ENCODE data around the gene EHD1. TPM values are rescaled to one million over a fixed set of nuclear protein-coding genes. Genes with fewer than 3 reads are reported as not detected.

The EHD1 gene
- total RNA-seq, 4 donors from 2014 or later, result 29.5 to 44.0 (median 31.8) TPM

- no peak for DNase-seq
- TF ChIP-seq CTCF (IDR thresholded peaks at IDR 0.05) (no peak), POLR2A (IDR thresholded peaks at IDR 0.05) (no peak)
- Histone ChIP-seq H3K36me3 (peaks cover 0 to 65% (median 16%) of the 10 kb centered on the region in 3 donors), H3K27ac (no peak overlapping the region), H3K4me3 (no peak overlapping the region), H3K9me3 (no peaks in the 10 kb centered on the region), H3K27me3 (no peaks in the 10 kb centered on the region), H3K4me1 (peaks cover 13 to 61% (median 14%) of the 10 kb centered on the region in 3 donors)
- intact Hi-C loops (cut with DNase I), result no loop called here
- WGBS, 2 donors, result 62% methylated on average over 3 of the region's 13 CpGs; no CpG with 5 or more reads in 1 of the 2 donors
These were observed 39.1 kb downstream of the EHD1 start for GRCh38 chr11:64839335-64839734.

- no peaks in the 10 kb centered on the region for H3K27me3 ChIP-seq
- intact Hi-C loops (cut with DNase I), result no loop called here
- no peak overlapping the region for H3K4me3 ChIP-seq
- no peak for DNase-seq
- peaks cover 13 to 55% (median 14%) of the 10 kb centered on the region in 3 donors for H3K4me1 ChIP-seq
- no peaks in the 10 kb centered on the region for H3K9me3 ChIP-seq
- WGBS, 2 donors, result 60 to 88% methylated on average over 1 to 12 of the region's 28 CpGs
- peaks cover 3 to 71% (median 22%) of the 10 kb centered on the region in 3 donors for H3K36me3 ChIP-seq
- H3K27ac ChIP-seq, result no peak overlapping the region
- TF ChIP-seq CTCF (IDR thresholded peaks at IDR 0.05), result no peak
- TF ChIP-seq POLR2A (IDR thresholded peaks at IDR 0.05), result no peak
These were observed 39.7 kb downstream of the EHD1 start for GRCh38 chr11:64838600-64839334.

- 86 to 89% methylated on average over 3 to 5 of the region's 10 CpGs for WGBS, 2 donors
- TF ChIP-seq POLR2A (IDR thresholded peaks at IDR 0.05) (no peak), CTCF (IDR thresholded peaks at IDR 0.05) (no peak)
- Histone ChIP-seq H3K27ac (no peak overlapping the region), H3K27me3 (no peaks in the 10 kb centered on the region), H3K9me3 (no peaks in the 10 kb centered on the region), H3K36me3 (peaks cover 10 to 79% (median 29%) of the 10 kb centered on the region in 3 donors), H3K4me1 (peaks cover 13 to 52% (median 14%) of the 10 kb centered on the region in 3 donors), H3K4me3 (no peak overlapping the region)
- DNase-seq, result no peak
- intact Hi-C loops (cut with DNase I), result no loop called here
These were observed 40.5 kb downstream of the EHD1 start for GRCh38 chr11:64837887-64838351.

- intact Hi-C loops (cut with DNase I), result no loop called here
- TF ChIP-seq CTCF (IDR thresholded peaks at IDR 0.05) (no peak), POLR2A (IDR thresholded peaks at IDR 0.05) (no peak)
- Histone ChIP-seq H3K9me3 (no peaks in the 10 kb centered on the region), H3K4me3 (no peak overlapping the region), H3K4me1 (peaks cover 4 to 39% (median 6%) of the 10 kb centered on the region in 3 donors), H3K27me3 (no peaks in the 10 kb centered on the region), H3K36me3 (peaks cover 10 to 93% (median 37%) of the 10 kb centered on the region in 3 donors), H3K27ac (peak overlapping the region in 3 of 4 donors; percentile 62 to 78 (median 71))
- 40 to 100% methylated on average over 1 of the region's 16 CpGs for WGBS, 2 donors
- no peak for DNase-seq
These were observed 41.9 kb downstream of the EHD1 start for GRCh38 chr11:64836448-64837072.

All from esophagus squamous epithelium (tissue), 5 donors.